ENCODE results near the gene RTKN. TPM values are rescaled to one million over a fixed set of nuclear protein-coding genes. Genes with fewer than 3 reads are reported as not detected.

Gene RTKN
- total and polyA plus RNA-seq, 10 of the 15 experiments (the other 5 are each of a cell fraction or from before 2014, with no cell fraction given), result 0.50 to 12.3 (median 5.4) TPM

- POLR2A ChIA-PET, result interaction anchor here (0.6 to 5.8 kb wide), 17 partner anchors 10 to 279 kb away, joined by 3 to 44 read pairs (median 4); partner anchors contain the start of genes C2orf81, CCDC142, HTRA2 and MOB1A
- peak overlapping the region; percentile 88 for H3K4me2 ChIP-seq (ENCODE audit: control insufficient read depth, insufficient read depth)
- no peaks in the 10 kb centered on the region for H3K9me3 ChIP-seq (replicated peaks; ENCODE audit: control insufficient read depth, insufficient read depth, low read length)
- H4K20me1 ChIP-seq (ENCODE audit: control insufficient read depth, insufficient read depth), result no peaks in the 10 kb centered on the region
- SMC1A ChIA-PET (ENCODE audit: uncharacterized antibody, unreplicated experiment), result interaction anchor here (0.7 to 5.5 kb wide), 13 partner anchors 10 to 130 kb away, joined by 3 to 24 read pairs (median 7); partner anchors contain the start of genes C2orf81, CCDC142, TTC31 and WDR54
- DNase-seq (ENCODE audit: low read depth, low spot score) (no peak), ATAC-seq (peak; percentile 71), FAIRE-seq (no peak)
- H3K79me2 ChIP-seq (ENCODE audit: control insufficient read depth, insufficient read depth, low read length), result peaks cover 18% of the 10 kb centered on the region
- H3K4me3 ChIP-seq, result peak overlapping the region; percentile 80
- in situ Hi-C loops (cut with MboI) (no loop called here), intact Hi-C loops (cut with micrococcal nuclease; ENCODE audit: unreplicated experiment) (loop anchor here (1.0 kb wide), 3 partner anchors 8 to 72 kb away; partner anchors contain the start of genes AUP1, CCDC142, HTRA2 and MOGS)
- peaks cover 0 to 2% of the 10 kb centered on the region in 2 experiments; a peak in 3 of 4 replicates for H3K36me3 ChIP-seq (ENCODE audit: control insufficient read depth in 2 of 2, insufficient read depth in 2 of 2, low read length in 1 of 2)
- WGBS (ENCODE audit: insufficient coverage, insufficient replicate concordance, low lambda C conversion rate, missing lambda C conversion rate), result under 1% methylated on average over 43 of the region's 46 CpGs
- no TSS peak for BruUV-seq (replicated peaks)
- H3K27me3 ChIP-seq (replicated peaks in 1 of 2; ENCODE audit: control insufficient read depth in 2 of 2, insufficient read depth in 2 of 2, low read length in 1 of 2), result no peaks in the 10 kb centered on the region
- peak overlapping the region; percentile 87 for H3K9ac ChIP-seq (ENCODE audit: control insufficient read depth, insufficient read depth, low read length)
- H3K27ac ChIP-seq (ENCODE audit: control insufficient read depth, insufficient read depth), result peak overlapping the region; percentile 96
- peaks cover 16% of the 10 kb centered on the region for H3K4me1 ChIP-seq (ENCODE audit: control insufficient read depth, insufficient read depth, low read length)
- RAD21 ChIA-PET (ENCODE audit: unreplicated experiment), result interaction anchor here (0.8 to 3.5 kb wide), 22 partner anchors 9 to 427 kb away, joined by 3 to 21 read pairs (median 5); partner anchors contain the start of genes AUP1, C2orf81, CCDC142 and HTRA2
- H2AFZ ChIP-seq (ENCODE audit: control insufficient read depth, low read depth, low read length), result peak overlapping the region; percentile 81
- CTCF ChIA-PET, result interaction anchor here (1.2 to 6.7 kb wide), 9 partner anchors 9 to 130 kb away, joined by 3 to 54 read pairs (median 9); partner anchors contain the start of genes AUP1, CCDC142, HTRA2 and TTC31
- peak; percentile 88; the same call in 1 of the 2 replicates for TF ChIP-seq SMARCA5 (IDR thresholded peaks at IDR 0.05)
- peak; percentile 88 for TF ChIP-seq NR2C1 (IDR thresholded peaks at IDR 0.05)
- TF ChIP-seq MEF2B (IDR thresholded peaks at IDR 0.05; ENCODE audit: partially characterized antibody, poor library complexity, severe bottlenecking), result peak; percentile 54
- TF ChIP-seq ZBED1 (IDR thresholded peaks at IDR 0.05; ENCODE audit: borderline replicate concordance), result peak; percentile 12; the same call in 1 of the 2 replicates
- peak; percentile 60; the same call in 1 of the 2 replicates for TF ChIP-seq MTA2 (IDR thresholded peaks at IDR 0.05; ENCODE audit: low read depth)
- no peak for TF ChIP-seq ATF3 (IDR thresholded peaks at IDR 0.05; ENCODE audit: borderline replicate concordance, extremely low read depth, low read depth, low read length)
- no peak for TF ChIP-seq NFXL1 (IDR thresholded peaks at IDR 0.05; ENCODE audit: borderline replicate concordance)
- TF ChIP-seq PRDM15 (CRISPR knock-in tag; IDR thresholded peaks at IDR 0.05), result no peak
- TF ChIP-seq TCF12 (IDR thresholded peaks at IDR 0.05; ENCODE audit: low read depth, low read length), result peak; percentile 86
- TF ChIP-seq TCF3 (IDR thresholded peaks at IDR 0.05; ENCODE audit: borderline replicate concordance, insufficient read depth, low read depth, low read length), result peak; percentile 90
- no peak for TF ChIP-seq BCL11A (IDR thresholded peaks at IDR 0.05; ENCODE audit: low read depth, low read length)
- TF ChIP-seq E2F8 (IDR thresholded peaks at IDR 0.05; ENCODE audit: low read depth, partially characterized antibody), result peak; percentile 56
- peak; percentile 66; the same call in 1 of the 2 replicates for TF ChIP-seq CHD2 (IDR thresholded peaks at IDR 0.05; ENCODE audit: borderline replicate concordance, low read depth, low read length)
- TF ChIP-seq ZSCAN29 (IDR thresholded peaks at IDR 0.05), result peak; percentile 49; the same call in 1 of the 2 replicates
- no peak for TF ChIP-seq IRF4 (IDR thresholded peaks at IDR 0.05; ENCODE audit: low read depth, low read length)
- TF ChIP-seq BRCA1 (IDR thresholded peaks at IDR 0.05; ENCODE audit: low read depth, low read length), result no peak
These were observed 15.9 kb upstream of the RTKN start for GRCh38 chr2:74457549-74458131.
